Measurements from ENCODE around the gene EYS. TPM values are rescaled to one million over a fixed set of nuclear protein-coding genes. Genes with fewer than 3 reads are reported as not detected.

The EYS gene
- total and polyA plus RNA-seq, 2 of the 13 experiments (the other 11 are each of a cell fraction or from before 2014, with no cell fraction given) = 0.04 to 0.07 TPM

- TF ChIP-seq MLXIP (CRISPR knock-in tag; IDR thresholded peaks at IDR 0.05; ENCODE audit: borderline replicate concordance) (no peak), CBX2 (IDR thresholded peaks at IDR 0.05; ENCODE audit: low read depth, low read length) (no peak), CBX2 (CRISPR knock-in tag; IDR thresholded peaks at IDR 0.05; ENCODE audit: low read depth) (no peak), CENPX (CRISPR knock-in tag; IDR thresholded peaks at IDR 0.05) (no peak), CREB1 (IDR thresholded peaks at IDR 0.05) (no peak), CREB1 (CRISPR knock-in tag; IDR thresholded peaks at IDR 0.05) (no peak)
Observed at GRCh38 chr6:64224819-64225218, 1482.2 kb downstream of the EYS start (continued).

GRCh38 chr6:64221776-64222175 is 1485.2 kb downstream of the EYS start:
- Histone ChIP-seq H3K27ac (ENCODE audit: extremely low read length, insufficient read depth, low read length) (no peak overlapping the region), H3K36me3 (replicated peaks in 1 of 2; ENCODE audit: control insufficient read depth in 1 of 2, insufficient read depth in 2 of 2, low read length in 2 of 2) (no peaks in the 10 kb centered on the region), H3K79me2 (ENCODE audit: insufficient read depth, low read length) (no peaks in the 10 kb centered on the region), H3K9me3 (ENCODE audit: low read length) (no peaks in the 10 kb centered on the region), H3K27me3 (ENCODE audit: control insufficient read depth in 1 of 2, insufficient read depth in 2 of 2, low read length in 2 of 2) (no peaks in the 10 kb centered on the region), H3K9ac (ENCODE audit: insufficient read depth, low read depth, low read length) (no peak overlapping the region), H3K4me2 (ENCODE audit: low read depth, low read length) (no peak overlapping the region), H2AFZ (ENCODE audit: low read length) (no peak overlapping the region), H4K20me1 (ENCODE audit: insufficient read depth, low read length) (no peaks in the 10 kb centered on the region), H3K4me1 (ENCODE audit: insufficient read depth, low read length) (no peaks in the 10 kb centered on the region), H3K4me3 (replicated peaks in 1 of 3; ENCODE audit: insufficient read depth in 1 of 3, low read depth in 2 of 3, low read length in 3 of 3) (no peak overlapping the region)
- CTCF ChIA-PET (ENCODE audit: low intra/inter-chr PET ratio, low total read pairs) = no interaction called here
- DNase-seq (ENCODE audit: low spot score) (no peak), ATAC-seq (no peak), FAIRE-seq (no peak)
- no TSS peak for BruUV-seq (replicated peaks)
- in situ Hi-C loops (cut with HindIII; ENCODE audit: extremely low pct_ligation_motif_present, low pct_unique_long_range_greater_than_20kb) = no loop called here
- WGBS (ENCODE audit: low lambda C conversion rate) = 35% methylated on average over 3 of the region's 3 CpGs
- POLR2A ChIA-PET = no interaction called here
- intact Hi-C loops (cut with micrococcal nuclease; ENCODE audit: unreplicated experiment) = no loop called here
- TF ChIP-seq ZSCAN20 (CRISPR knock-in tag; IDR thresholded peaks at IDR 0.05; ENCODE audit: borderline replicate concordance) (no peak), ZNF17 (CRISPR knock-in tag; IDR thresholded peaks at IDR 0.05) (no peak)

Data from HepG2 (cell line).